GM12875 (cell line): ENCODE results near the gene DRC7.

Experiments used
- H3K4me3 ChIP-seq: one replicate; pipeline ENCODE4 v1.5.1; 2011; ENCODE audit warnings: low read depth, low read length, control low read depth
- TF ChIP-seq, protein P1 (sequence below): IDR thresholded peaks from 2 replicates; pipeline ENCODE4 v1.5.1; 2011; ENCODE audit warnings: low read depth, mild to moderate bottlenecking, control low read depth, inconsistent platforms, low read length, moderate library complexity, borderline replicate concordance; ENCODE audit not compliant: insufficient read depth

The DRC7 gene

DNA sequence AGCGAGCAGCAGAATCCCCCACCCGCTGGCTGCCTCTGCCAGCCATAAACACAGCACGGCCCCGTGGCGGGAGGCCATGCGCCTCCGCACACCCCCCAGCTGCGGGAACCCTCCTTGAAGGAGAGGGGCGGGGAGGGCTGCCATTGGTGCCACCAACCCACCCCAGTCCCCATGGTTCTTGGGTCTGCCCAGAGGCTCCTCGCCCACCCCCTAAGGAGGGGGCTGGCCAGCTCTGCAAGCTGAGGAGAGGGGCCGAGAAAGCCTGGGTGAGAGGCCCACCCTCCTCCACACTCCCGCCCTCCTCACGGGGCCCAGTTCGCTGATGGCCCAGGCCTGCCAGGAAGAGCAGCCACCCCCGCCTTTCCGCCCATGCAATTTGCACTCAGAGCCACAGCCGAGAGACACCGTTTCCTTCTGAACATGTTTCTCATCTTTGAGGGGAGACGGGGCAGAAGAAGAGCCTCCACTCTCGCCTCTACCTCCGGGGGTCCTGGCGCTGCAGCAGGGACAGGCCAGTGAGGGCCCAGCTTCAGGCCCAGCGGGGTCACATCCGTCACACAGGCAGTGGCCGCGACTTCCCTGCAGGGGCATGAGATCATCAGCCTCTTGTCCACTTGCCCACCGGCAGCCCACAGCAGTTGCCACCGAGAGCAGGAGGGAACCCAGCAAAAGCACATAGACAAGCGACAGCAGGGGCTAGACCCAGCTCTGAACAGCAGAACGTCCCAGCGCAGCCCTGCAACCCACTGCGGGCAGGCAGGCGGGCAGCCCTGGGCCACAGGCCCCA, 63.9 kb downstream of the DRC7 start:
- TF ChIP-seq, protein P1, sequence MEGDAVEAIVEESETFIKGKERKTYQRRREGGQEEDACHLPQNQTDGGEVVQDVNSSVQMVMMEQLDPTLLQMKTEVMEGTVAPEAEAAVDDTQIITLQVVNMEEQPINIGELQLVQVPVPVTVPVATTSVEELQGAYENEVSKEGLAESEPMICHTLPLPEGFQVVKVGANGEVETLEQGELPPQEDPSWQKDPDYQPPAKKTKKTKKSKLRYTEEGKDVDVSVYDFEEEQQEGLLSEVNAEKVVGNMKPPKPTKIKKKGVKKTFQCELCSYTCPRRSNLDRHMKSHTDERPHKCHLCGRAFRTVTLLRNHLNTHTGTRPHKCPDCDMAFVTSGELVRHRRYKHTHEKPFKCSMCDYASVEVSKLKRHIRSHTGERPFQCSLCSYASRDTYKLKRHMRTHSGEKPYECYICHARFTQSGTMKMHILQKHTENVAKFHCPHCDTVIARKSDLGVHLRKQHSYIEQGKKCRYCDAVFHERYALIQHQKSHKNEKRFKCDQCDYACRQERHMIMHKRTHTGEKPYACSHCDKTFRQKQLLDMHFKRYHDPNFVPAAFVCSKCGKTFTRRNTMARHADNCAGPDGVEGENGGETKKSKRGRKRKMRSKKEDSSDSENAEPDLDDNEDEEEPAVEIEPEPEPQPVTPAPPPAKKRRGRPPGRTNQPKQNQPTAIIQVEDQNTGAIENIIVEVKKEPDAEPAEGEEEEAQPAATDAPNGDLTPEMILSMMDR: no peak

DNA sequence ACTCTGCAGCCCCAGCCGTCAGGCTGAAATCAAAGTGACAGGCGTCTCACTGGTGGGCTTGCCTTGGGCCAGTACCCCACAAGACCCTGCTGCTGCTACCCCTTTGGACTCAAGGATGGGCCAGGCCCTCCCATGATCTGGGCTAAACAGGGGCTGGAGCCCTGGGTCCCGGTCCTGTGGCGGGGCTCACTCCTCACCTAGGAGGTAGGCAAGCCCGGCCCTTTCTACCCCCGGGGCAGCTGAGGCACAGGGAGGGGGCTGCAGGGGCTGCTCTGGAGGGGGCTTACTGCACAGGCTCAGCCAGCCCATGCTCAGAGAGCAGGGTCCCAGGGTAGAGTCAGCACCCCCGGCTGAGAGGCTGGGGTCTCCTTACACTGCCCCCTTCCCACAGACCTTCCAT, 64.5 kb downstream of the DRC7 start:
- TF ChIP-seq, protein P1: no peak
- no peak overlapping the region for H3K4me3 ChIP-seq

More for the DNA sequence above, 63.9 kb downstream of the DRC7 start:
- no peak overlapping the region for H3K4me3 ChIP-seq

DNA sequence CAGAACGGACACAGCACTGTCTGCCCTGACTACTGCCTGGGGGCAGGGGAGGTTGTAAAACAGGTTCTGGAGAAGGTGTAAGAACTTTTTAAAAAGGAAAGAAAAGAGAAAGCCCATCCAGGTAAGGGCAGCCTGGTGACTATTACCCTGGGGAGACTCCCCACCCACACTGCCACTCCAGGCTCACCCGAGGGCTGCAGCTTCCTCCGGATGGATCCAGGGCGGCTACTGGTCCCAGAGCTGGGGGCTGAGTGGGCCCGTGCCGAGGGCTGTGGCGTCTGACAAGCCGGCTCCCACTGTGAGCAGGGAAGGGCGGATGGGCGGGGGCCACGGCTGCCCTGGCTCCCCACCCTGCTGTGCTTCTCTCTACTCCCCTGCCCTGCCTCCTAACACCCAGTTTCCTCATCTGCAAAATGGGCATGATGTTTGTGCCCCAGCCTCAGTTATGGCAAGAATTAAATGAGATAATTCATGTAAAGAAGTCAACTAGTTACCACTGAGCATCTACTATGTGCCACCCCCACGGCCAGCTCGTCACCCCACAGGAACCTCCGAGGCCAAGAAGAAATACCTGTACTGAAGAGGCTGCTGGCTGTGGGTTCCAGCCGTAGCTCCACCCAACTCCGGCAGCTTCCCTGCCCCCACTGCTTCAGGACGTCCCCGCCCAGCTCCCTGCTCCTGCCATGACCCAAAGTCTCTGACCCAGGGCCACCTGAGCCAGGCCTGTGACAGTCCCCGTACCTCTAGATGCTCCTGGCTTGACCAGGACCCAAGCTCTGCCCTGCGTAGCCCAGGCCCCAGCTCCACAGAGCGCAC, 65.1 kb downstream of the DRC7 start:
- TF ChIP-seq, protein P1: no peak
- H3K4me3 ChIP-seq: no peak overlapping the region

DNA sequence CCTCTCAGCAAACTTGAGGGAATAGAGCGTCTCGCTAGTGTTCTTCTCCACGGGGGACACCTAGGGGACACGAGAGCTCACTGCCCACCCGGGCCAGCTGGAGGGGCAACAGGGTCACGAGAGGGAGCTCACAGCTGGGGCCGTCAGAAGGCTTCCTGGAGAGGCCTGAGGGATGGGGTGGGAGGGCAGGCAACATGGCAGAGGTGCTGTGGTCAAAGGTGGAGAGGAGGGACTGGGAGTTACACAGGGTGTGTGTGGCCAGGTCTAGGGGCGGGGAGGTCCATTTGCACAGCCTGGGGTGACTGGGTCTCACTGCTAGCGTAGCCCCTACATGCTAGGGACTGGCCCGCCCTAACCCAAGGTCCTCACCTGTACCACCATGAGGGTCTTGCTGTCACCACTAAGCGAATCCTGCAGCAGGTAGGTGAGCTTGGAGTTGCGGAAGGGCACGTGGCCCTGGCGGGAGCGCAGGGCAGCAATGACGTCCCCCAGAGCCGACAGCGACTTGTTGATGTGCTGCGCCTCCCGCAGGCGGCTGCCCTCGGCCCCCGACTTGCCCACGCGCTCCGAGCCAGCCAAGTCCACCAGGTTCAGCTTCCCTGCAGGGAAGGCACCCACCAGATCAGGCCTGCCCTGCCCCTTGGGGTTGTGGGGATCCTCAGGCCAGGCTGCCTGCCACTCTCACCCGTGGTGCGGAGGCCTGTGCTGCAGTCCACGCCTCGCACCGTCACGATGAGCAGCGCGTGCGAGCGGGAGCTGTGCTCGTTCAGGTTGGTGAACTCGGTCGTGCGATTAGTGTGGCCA, 66.0 kb downstream of the DRC7 start:
- H3K4me3 ChIP-seq: no peak overlapping the region
- TF ChIP-seq, protein P1: no peak

DNA sequence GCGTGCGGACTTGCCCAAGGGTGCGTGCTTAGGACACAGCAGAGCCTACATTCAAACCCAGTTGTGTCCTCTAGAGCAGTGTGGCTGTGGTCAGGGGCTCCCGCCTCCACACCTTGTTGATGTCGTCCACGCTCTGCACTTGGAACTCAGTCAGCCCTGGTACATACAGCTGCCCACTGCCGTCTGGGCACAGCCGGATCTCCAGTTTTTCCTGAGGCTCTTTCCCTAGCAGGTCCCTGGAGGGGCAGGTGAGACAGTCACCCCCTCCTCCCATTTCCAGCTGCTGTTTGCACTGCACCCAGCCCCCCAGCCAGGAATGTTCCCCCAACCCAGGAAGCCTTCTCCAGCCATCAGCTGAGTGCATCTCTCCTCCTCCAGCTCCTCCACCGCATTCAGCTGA, 66.7 kb downstream of the DRC7 start:
- no peak overlapping the region for H3K4me3 ChIP-seq
- TF ChIP-seq, protein P1: no peak

DNA sequence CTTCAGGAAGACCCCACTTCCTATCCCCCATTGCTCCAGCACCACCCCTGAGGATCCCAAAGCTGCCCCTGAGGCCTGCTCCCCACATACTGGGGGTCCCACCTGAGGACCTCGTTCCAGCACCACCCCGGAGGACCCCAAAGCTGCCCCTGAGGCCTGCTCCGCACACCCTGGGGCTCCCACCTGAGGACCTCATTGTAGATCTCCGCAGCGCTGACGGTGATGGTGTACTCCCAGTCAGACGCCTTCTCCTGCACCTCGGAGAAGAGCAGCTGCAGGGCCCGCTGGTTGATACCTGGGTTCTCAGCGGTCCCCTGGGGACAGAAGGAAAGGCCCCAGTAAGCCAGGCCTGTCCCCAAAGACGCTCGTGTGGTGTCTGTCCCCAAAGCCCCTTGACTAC, 67.4 kb downstream of the DRC7 start:
- no peak overlapping the region for H3K4me3 ChIP-seq
- TF ChIP-seq, protein P1: no peak
